Measurements from ENCODE around the gene PDE11A. TPM values are rescaled to one million over a fixed set of nuclear protein-coding genes. Genes with fewer than 3 reads are reported as not detected.

Gene PDE11A
- total RNA-seq, 1 donor, result under 0.01 TPM

DNA sequence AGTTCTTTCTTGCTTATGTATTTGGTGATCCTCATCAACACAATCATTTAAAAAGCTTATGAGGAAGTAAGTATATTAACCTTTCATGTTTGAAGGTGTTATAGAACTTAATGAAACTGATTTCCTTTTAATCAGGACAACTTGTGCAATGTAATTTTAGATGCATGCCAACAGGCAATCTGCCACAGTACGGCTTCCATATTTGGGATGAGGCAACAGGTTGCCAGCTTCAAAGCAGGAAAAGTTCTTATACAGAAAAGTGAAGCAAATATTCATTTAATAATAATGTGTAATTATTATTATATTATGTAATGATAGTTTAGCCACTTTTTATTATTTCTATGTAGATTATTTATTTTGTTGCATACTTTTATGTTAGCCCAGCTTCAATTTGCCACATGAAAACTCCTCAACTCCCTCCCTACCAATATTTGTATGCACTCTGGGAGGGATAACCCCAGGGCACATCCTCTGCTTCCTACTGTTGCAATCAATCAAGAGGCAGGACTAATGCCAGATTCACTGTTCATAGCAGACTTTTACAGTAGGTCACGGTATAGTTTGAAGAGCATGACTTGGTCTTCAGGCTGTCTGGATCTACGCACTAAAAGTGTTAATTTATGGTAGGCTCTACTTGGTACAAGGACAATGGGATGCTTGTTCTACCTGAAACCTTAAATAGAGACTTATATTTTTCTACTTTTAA, 402.8 kb downstream of the PDE11A start:
- H3K4me3 ChIP-seq (ENCODE audit: low read depth, low read length), result no peak overlapping the region
- TF ChIP-seq CTCF (IDR thresholded peaks at IDR 0.05; ENCODE audit: insufficient read depth, low read depth, low read length), result no peak
- no peak for DNase-seq (ENCODE audit: low read depth)

GRCh38 chr2:177669201-177669600, 403.4 kb downstream of the PDE11A start:
- DNase-seq (ENCODE audit: low read depth), result no peak
- no peak overlapping the region for H3K4me3 ChIP-seq (ENCODE audit: low read depth, low read length)
- TF ChIP-seq CTCF (IDR thresholded peaks at IDR 0.05; ENCODE audit: insufficient read depth, low read depth, low read length), result no peak

DNA sequence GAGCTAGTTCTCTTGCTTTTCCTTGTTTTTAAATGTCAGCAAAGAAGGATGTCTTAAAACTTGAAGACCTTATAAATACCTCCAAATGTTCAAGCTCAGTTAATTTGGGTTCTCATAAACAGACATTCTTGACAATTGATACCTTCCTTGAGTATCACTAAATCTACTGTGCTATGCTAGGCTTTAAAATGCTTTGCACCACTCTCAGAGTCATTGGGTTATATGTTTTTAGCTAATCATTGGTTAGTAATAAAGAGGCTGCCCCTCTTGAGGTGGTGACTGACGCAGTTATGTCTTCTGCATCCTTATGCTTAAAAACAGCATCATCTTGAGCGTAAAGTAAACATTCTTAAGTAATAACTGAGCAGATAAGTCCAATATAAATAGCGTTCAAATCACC, 404.0 kb downstream of the PDE11A start:
- DNase-seq (ENCODE audit: low read depth), result no peak
- TF ChIP-seq CTCF (IDR thresholded peaks at IDR 0.05; ENCODE audit: insufficient read depth, low read depth, low read length), result no peak
- H3K4me3 ChIP-seq (ENCODE audit: low read depth, low read length), result no peak overlapping the region

DNA sequence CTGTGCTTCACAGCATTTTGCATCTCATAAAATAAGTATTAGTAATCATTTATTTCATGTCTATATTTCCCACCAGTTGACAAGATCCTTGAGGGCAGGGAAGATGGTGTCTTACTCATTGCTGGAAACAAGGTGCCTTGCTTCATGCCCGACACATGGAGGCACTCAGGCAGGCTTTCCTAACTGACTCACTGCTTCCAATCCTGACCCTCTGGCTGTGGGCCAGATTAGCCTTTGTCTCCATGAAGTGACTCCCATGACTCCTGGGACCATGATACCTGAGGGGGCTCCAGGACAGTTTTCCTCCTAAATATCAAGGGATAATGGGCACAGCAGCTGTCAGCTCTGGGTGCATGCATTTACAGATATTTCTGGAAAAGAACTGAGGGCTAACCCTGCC, 405.0 kb downstream of the PDE11A start:
- TF ChIP-seq CTCF (IDR thresholded peaks at IDR 0.05; ENCODE audit: insufficient read depth, low read depth, low read length), result no peak
- H3K4me3 ChIP-seq (ENCODE audit: low read depth, low read length), result no peak overlapping the region
- DNase-seq (ENCODE audit: low read depth), result no peak

DNA sequence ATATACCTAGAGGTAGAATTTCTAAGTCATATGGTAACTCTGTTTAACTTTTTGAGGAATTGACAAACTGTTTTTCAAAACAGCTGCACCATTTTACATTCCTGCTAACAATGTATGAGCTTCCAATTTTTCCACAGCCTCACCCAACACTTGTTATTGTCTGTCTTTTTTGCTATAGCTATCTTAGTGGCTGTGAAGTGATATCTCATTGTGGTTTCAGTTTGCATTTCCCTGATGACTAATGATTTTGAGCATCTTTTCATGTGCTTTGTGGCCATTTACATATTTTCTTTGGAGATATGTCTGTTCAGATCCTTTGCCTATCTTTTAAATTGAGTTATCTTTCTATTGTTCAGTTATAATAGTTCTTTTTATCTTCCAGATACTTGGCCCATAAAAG, 406.2 kb downstream of the PDE11A start:
- TF ChIP-seq CTCF (IDR thresholded peaks at IDR 0.05; ENCODE audit: insufficient read depth, low read depth, low read length), result no peak
- no peak overlapping the region for H3K4me3 ChIP-seq (ENCODE audit: low read depth, low read length)
- peak; percentile 22 for DNase-seq (ENCODE audit: low read depth)

GRCh38 chr2:177665948-177666347, 406.6 kb downstream of the PDE11A start:
- no peak for TF ChIP-seq CTCF (IDR thresholded peaks at IDR 0.05; ENCODE audit: insufficient read depth, low read depth, low read length)
- DNase-seq (ENCODE audit: low read depth), result no peak
- H3K4me3 ChIP-seq (ENCODE audit: low read depth, low read length), result no peak overlapping the region

GRCh38 chr2:177665328-177665727, 407.2 kb downstream of the PDE11A start:
- no peak overlapping the region for H3K4me3 ChIP-seq (ENCODE audit: low read depth, low read length)
- no peak for TF ChIP-seq CTCF (IDR thresholded peaks at IDR 0.05; ENCODE audit: insufficient read depth, low read depth, low read length)
- no peak for DNase-seq (ENCODE audit: low read depth)
